Measurements from ENCODE around the gene MLLT3.

- TF ChIP-seq CTCF (conservative IDR thresholded peaks at IDR 0.05; ENCODE audit: low read length) (no peak), EZH2phosphoT487 (IDR thresholded peaks at IDR 0.05; ENCODE audit: borderline replicate concordance) (no peak)
Observed at GRCh38 chr9:20593537-20593936, 28.8 kb downstream of the MLLT3 start.

Data from Loucy (cell line).